Retina (tissue), 1 donor: ENCODE results near the gene SURF4.
"Not testable (repeated sequence)": the region's sequence is repeated elsewhere in the genome, so short reads cannot be mapped to it uniquely, and the experiment has no call there.

Experiments
- DNase-seq: peaks from one replicate; pipeline ENCODE4 v3.0.0-alpha.2; 2016

SURF4 gene

GRCh38 chr9:133349965-133350616 is 25.8 kb downstream of the SURF4 start:
- DNase-seq: no peak

GRCh38 chr9:133348718-133349573 is 26.9 kb downstream of the SURF4 start:
- no peak for DNase-seq

GRCh38 chr9:133347985-133348717 is 27.7 kb downstream of the SURF4 start, which contains the start of the genes MED22 and RPL7A:
Gene MED22, minus strand, starts transcription at chr9:133348131. Its CDS starts 1,469 bp downstream, at chr9:133346662.
Gene RPL7A, plus strand, starts transcription at chr9:133348218. Its CDS starts 26 bp downstream, at chr9:133348244.
- DNase-seq: peak; percentile 99

GRCh38 chr9:133347515-133347984 is 28.3 kb downstream of the SURF4 start:
- peak; percentile 74 for DNase-seq

- no peak for DNase-seq
These were observed 29.7 kb downstream of the SURF4 start for GRCh38 chr9:133346021-133346785.

GRCh38 chr9:133345596-133345995 is 30.3 kb downstream of the SURF4 start:
- DNase-seq: no peak

- no peak for DNase-seq
These were observed 30.9 kb downstream of the SURF4 start for GRCh38 chr9:133344979-133345378.

GRCh38 chr9:133344071-133344470 is 31.8 kb downstream of the SURF4 start:
- DNase-seq: no peak

GRCh38 chr9:133342570-133342969 is 33.3 kb downstream of the SURF4 start:
- no peak for DNase-seq

- no peak for DNase-seq
These were observed 33.8 kb downstream of the SURF4 start for GRCh38 chr9:133342069-133342406.

- DNase-seq: no peak
These were observed 34.3 kb downstream of the SURF4 start for GRCh38 chr9:133341369-133342068.

- DNase-seq: no peak
These were observed 34.9 kb downstream of the SURF4 start for GRCh38 chr9:133340916-133341315.

GRCh38 chr9:133340256-133340655 is 35.6 kb downstream of the SURF4 start:
- DNase-seq: no peak

- no peak for DNase-seq
These were observed 36.2 kb downstream of the SURF4 start for GRCh38 chr9:133339641-133340040.

- DNase-seq: peak; percentile 96
These were observed 39.7 kb downstream of the SURF4 start, which contains the start of gene SURF6 for GRCh38 chr9:133335924-133336811. Gene SURF6, minus strand, starts transcription at chr9:133336188. Its CDS starts 56 bp downstream, at chr9:133336132.

- DNase-seq: not testable (repeated sequence)
These were observed 41.0 kb downstream of the SURF4 start for GRCh38 chr9:133334888-133335287.

GRCh38 chr9:133334161-133334560 is 41.7 kb downstream of the SURF4 start:
- no peak for DNase-seq

- DNase-seq: no peak
These were observed 42.3 kb downstream of the SURF4 start for GRCh38 chr9:133333566-133333965.

- DNase-seq: no peak
These were observed 42.8 kb downstream of the SURF4 start for GRCh38 chr9:133333011-133333410.

- DNase-seq: no peak
These were observed 43.5 kb downstream of the SURF4 start for GRCh38 chr9:133332381-133332730.
